Hepatocyte (in vitro differentiated cells): Measurements from ENCODE around the gene AP5B1.

Experiments
- EZH2 ChIP-seq: fragments of 200-600 bp; sonication (generic); IDR thresholded peaks from 2 replicates; pipeline ENCODE4 v1.6.1; 2016; ENCODE audit warnings: antibody characterized with exemption, mild to moderate bottlenecking, borderline replicate concordance
- TF ChIP-seq, protein P1 (sequence below): fragments of 200-600 bp; sonication (generic); IDR thresholded peaks from 2 replicates; pipeline ENCODE4 v1.5.1; 2016; ENCODE audit warnings: antibody characterized with exemption, mild to moderate bottlenecking; ENCODE audit not compliant: poor library complexity

DNA sequence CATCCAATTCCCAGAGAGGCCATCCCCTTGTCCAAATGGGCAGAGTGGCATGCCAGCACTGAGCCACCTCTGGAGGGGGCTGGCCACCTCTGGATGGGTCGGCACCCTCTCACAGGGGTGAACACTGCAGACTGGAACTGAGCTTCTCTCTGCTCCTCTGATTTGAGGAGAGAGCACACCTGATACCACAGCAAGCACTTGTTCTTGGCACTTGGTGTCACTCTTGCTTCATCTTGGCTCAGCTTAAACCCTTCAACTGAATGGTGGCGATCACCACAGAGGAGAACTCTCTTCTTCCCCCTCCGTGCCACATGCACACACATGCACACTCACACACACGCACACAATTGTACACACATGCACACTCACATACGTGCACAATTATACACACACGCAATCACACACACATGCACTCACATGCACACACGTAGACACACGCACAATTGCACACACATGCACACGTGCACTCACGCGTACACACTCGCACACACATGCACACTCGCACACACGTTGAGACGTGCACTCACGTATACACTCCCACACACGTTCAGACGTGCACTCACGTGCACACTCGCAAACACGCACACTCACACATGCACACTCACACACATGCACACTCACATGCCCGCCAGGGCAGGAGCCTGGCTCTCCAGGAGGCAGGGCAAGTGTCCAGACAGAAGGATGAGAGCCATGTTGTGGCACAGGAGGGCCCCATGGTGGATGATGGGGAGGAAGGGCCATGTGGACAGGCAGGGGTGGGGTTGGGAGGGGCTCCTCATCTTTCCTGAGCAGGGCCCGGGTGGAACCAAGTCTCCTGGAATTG, 29.5 kb upstream of the AP5B1 start:
- TF ChIP-seq, protein P1, sequence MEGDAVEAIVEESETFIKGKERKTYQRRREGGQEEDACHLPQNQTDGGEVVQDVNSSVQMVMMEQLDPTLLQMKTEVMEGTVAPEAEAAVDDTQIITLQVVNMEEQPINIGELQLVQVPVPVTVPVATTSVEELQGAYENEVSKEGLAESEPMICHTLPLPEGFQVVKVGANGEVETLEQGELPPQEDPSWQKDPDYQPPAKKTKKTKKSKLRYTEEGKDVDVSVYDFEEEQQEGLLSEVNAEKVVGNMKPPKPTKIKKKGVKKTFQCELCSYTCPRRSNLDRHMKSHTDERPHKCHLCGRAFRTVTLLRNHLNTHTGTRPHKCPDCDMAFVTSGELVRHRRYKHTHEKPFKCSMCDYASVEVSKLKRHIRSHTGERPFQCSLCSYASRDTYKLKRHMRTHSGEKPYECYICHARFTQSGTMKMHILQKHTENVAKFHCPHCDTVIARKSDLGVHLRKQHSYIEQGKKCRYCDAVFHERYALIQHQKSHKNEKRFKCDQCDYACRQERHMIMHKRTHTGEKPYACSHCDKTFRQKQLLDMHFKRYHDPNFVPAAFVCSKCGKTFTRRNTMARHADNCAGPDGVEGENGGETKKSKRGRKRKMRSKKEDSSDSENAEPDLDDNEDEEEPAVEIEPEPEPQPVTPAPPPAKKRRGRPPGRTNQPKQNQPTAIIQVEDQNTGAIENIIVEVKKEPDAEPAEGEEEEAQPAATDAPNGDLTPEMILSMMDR: no peak
- no peak for TF ChIP-seq EZH2
